ENCODE data around the gene PTPRG.

Gene PTPRG

DNA sequence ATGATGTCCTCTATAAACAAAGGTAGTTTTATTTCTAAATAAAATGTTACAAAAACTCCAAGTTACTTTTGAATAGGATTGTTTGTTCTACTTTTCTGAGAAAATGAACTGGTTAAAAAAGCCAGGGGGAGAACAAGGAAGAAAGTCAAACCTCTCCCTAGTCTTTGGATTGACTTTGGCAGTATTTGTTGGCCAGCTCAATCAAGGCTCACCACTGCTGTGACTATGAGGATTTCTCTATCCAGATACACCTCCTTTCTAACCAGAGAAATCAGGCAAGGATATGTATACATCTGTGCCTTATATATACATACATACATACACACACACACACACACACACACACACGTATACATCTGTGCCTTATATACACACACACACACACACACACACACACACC is 704.2 kb downstream of the PTPRG start:
- no peak for ATAC-seq (replicated peaks)
- H3K9me3 Mint-ChIP-seq = peaks cover 0 to 3% of the 10 kb centered on the region in 2 donors

DNA sequence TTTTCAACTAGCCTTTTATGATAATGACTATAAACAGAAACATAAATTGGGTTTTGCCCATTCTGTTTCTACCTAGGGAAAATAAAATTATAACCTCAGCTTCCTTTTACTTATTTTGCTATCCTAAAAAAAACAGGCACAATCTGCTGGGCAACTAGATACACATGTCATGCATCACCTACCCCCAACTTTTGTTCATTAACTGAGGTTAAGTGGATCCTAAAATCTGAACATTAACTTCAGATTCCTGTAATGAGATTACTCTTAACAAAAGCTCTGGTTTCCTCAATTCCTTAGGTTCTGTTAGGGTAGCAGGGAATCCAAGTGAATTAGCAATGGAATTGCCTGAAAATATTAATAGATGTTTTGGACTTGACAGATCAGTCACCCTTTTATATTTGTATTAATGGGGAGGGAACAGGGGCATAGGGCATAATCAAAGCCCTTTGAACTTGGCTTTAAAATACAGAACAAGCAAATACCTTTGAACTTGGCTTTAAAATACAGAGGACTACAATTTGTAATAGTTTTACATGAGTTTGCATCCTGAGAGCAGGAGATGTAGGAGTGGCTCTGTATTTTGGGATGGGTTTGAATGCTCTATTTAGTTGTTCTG is 705.4 kb downstream of the PTPRG start:
- no peaks in the 10 kb centered on the region for H3K36me3 Mint-ChIP-seq (ENCODE audit: insufficient read depth)
- DNase-seq (no peak), ATAC-seq (replicated peaks) (no peak)
- H3K27me3 Mint-ChIP-seq = no peaks in the 10 kb centered on the region
- peaks cover 0 to 3% of the 10 kb centered on the region in 2 donors for H3K9me3 Mint-ChIP-seq
- no peak overlapping the region for H3K27ac Mint-ChIP-seq
- no peak overlapping the region for H3K4me3 Mint-ChIP-seq
- no peaks in the 10 kb centered on the region for H3K4me1 Mint-ChIP-seq (ENCODE audit: low read depth in 2 of 2)

More for the DNA sequence above, 704.2 kb downstream of the PTPRG start:
- Mint-ChIP-seq H3K4me3 (no peak overlapping the region), H3K36me3 (ENCODE audit: insufficient read depth) (no peaks in the 10 kb centered on the region), H3K27me3 (no peaks in the 10 kb centered on the region), H3K4me1 (ENCODE audit: low read depth in 2 of 2) (no peaks in the 10 kb centered on the region), H3K27ac (no peak overlapping the region)
- no peak for DNase-seq

DNA sequence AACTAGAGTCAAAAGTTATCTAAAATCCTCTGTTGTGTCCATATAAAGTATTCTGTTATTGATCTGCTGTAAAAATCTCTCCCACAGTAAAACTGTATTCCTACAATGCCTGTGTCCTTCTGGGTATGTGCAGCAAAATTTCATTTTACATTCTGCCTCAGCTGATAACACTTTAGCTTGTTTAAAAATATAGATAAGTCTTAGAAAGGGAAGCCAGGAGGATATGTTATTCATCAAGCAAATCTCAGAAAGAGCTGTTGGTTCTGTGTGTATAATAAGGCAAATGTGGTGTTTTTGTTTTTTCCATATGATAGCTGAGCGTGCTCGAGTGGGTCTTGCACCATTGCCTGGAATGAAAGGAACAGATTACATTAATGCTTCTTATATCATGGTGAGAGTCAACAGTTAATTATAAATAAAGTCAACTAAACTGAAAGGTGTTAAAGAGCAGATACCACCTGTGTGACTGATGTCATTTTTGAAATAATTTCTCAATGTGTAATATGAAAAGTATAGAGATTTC is 715.3 kb downstream of the PTPRG start:
- no peak for ATAC-seq (replicated peaks)
- Mint-ChIP-seq H3K27ac (no peak overlapping the region), H3K36me3 (ENCODE audit: insufficient read depth) (no peaks in the 10 kb centered on the region), H3K9me3 (no peaks in the 10 kb centered on the region), H3K27me3 (no peaks in the 10 kb centered on the region), H3K4me3 (no peak overlapping the region), H3K4me1 (ENCODE audit: low read depth in 2 of 2) (no peaks in the 10 kb centered on the region)
- no peak for DNase-seq

DNA sequence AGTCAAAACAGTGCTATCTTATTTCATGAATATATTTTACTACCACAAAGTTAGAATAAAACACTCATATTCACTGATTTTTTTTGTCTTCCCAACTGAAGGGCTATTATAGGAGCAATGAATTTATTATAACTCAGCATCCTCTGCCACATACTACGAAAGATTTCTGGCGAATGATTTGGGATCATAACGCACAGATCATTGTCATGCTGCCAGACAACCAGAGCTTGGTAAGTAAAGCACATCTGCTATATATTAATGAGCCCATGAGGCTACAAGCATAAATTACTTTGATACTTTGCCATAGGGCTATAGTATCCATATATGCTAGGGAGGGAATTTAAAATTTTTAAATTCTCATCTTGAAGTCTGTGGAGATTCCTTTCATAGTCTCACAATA is 716.1 kb downstream of the PTPRG start:
- Mint-ChIP-seq H3K36me3 (ENCODE audit: insufficient read depth) (no peaks in the 10 kb centered on the region), H3K27me3 (no peaks in the 10 kb centered on the region), H3K27ac (no peak overlapping the region), H3K4me1 (ENCODE audit: low read depth in 2 of 2) (no peaks in the 10 kb centered on the region), H3K9me3 (no peaks in the 10 kb centered on the region), H3K4me3 (no peak overlapping the region)
- no peak for DNase-seq
- ATAC-seq (replicated peaks) = no peak

DNA sequence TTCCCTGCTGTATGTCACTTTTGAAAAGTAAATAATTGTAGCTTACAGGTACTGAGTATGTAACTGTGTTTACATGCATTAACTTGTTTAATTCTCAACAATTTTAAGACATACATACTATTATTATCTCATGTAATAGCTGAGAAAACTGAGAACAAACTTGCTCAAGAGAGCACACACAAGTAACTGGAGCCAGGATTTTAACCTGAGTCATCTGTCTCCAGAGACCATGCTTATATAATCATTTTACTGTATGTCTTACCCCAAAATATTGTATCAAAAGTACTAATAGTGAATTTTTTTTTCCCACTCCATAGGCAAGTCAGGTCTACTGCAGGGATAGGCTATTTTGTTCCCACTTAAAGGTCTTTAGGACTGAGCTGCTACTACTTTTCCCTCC is 716.6 kb downstream of the PTPRG start:
- no peak overlapping the region for H3K4me3 Mint-ChIP-seq
- no peaks in the 10 kb centered on the region for H3K4me1 Mint-ChIP-seq (ENCODE audit: low read depth in 2 of 2)
- DNase-seq (no peak), ATAC-seq (replicated peaks) (no peak)
- no peaks in the 10 kb centered on the region for H3K9me3 Mint-ChIP-seq
- no peak overlapping the region for H3K27ac Mint-ChIP-seq
- H3K36me3 Mint-ChIP-seq (ENCODE audit: insufficient read depth) = no peaks in the 10 kb centered on the region
- H3K27me3 Mint-ChIP-seq = no peaks in the 10 kb centered on the region

DNA sequence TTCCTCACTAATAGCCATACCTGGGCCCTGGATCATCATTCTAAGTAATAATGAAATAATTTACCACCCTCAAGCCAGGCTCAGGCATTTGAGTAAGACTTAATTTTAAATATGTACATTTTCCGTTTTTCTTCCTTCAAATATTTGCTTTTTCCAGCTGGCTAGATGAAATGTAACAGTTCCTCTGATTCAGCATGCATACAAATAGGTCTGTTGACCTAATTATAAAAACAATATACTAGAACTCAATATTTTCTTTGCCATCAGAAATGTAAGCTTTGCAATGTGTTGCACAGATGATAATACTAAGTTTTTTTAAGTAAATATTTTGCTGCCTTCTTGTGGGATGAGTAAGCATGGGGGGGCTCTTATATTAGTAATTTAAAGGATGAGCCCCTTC is 720.4 kb downstream of the PTPRG start:
- Mint-ChIP-seq H3K27ac (no peak overlapping the region), H3K4me1 (ENCODE audit: low read depth in 2 of 2) (no peaks in the 10 kb centered on the region), H3K27me3 (no peaks in the 10 kb centered on the region), H3K9me3 (peaks cover 0 to 2% of the 10 kb centered on the region in 2 donors), H3K36me3 (ENCODE audit: insufficient read depth) (no peaks in the 10 kb centered on the region), H3K4me3 (no peak overlapping the region)
- ATAC-seq (replicated peaks) (no peak), DNase-seq (no peak)

DNA sequence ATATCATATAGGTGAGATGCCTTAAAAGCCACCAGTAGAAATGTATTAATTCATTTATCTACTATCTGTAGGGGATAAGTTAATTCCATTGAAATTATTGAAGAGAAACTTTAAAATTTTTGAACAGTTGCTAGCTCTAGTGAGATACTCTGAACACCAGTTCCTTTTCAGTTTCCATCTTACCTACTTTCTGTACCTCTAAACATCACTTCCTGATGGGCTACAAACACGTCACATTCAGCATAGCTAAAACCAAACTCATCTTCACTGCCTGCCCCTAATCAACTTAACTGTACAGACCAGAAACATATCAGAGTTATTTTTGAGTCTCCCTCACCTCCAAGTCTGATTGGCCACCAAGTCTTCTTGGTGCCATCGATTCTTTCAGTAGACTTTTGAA is 723.1 kb downstream of the PTPRG start:
- H3K27me3 Mint-ChIP-seq = no peaks in the 10 kb centered on the region
- ATAC-seq (replicated peaks) = no peak
- H3K27ac Mint-ChIP-seq = no peak overlapping the region
- no peak for DNase-seq
- peaks cover 0 to 2% of the 10 kb centered on the region in 2 donors for H3K9me3 Mint-ChIP-seq
- no peak overlapping the region for H3K4me3 Mint-ChIP-seq
- no peaks in the 10 kb centered on the region for H3K4me1 Mint-ChIP-seq (ENCODE audit: low read depth in 2 of 2)
- H3K36me3 Mint-ChIP-seq (ENCODE audit: insufficient read depth) = no peaks in the 10 kb centered on the region

DNA sequence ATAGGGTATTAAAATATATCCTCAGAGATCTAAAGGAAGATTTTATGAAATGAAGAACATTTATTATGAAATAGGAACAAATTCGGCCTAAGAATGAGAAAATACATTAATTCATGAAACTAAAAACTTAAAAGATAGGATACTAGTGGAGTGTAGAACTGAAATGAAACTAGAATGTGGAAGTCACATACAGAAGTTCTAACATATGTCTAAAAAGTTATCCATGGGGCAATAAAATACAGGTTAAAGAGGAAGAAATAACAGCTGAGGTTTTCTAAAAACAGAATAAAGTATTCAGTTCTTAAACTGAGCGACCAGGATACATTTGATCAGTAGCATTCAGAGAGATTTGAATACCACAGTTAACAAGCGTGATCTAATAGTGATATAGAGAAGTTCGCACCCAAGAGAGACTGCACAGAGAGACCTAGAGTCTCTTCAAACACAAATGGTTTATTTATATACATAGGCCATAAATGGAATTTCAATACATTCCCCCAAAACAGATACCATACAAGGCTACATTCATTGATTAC is 726.1 kb downstream of the PTPRG start:
- no peak for ATAC-seq (replicated peaks)
- H3K4me3 Mint-ChIP-seq = no peak overlapping the region

DNA sequence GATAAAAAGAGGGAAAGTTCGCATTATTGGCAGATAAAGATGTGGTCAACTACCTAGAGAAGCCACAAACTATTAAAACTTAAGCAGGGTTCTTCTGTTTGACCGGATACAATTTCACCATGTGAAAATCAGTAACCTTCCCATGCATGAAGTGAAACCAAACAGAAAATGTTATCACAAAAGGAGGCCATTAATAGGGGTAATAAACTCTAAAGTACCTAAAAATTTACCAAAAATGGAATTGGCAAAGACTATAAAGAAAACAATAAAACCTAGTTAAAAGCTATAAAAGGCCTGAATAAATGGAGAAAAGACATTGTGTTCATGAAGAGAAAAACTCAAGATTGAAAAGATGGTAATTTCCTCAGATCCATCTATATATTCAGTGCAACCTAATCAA is 728.6 kb downstream of the PTPRG start:
- H3K9me3 Mint-ChIP-seq = peaks cover 0 to 2% of the 10 kb centered on the region in 2 donors
- ATAC-seq (replicated peaks) (no peak), DNase-seq (no peak)
- H3K27me3 Mint-ChIP-seq = no peaks in the 10 kb centered on the region
- no peaks in the 10 kb centered on the region for H3K4me1 Mint-ChIP-seq (ENCODE audit: low read depth in 2 of 2)
- H3K36me3 Mint-ChIP-seq (ENCODE audit: insufficient read depth) = no peaks in the 10 kb centered on the region
- H3K27ac Mint-ChIP-seq = no peak overlapping the region
- no peak overlapping the region for H3K4me3 Mint-ChIP-seq

More for the DNA sequence above, 726.1 kb downstream of the PTPRG start:
- Mint-ChIP-seq H3K36me3 (ENCODE audit: insufficient read depth) (no peaks in the 10 kb centered on the region), H3K9me3 (peaks cover 0 to 4% of the 10 kb centered on the region in 2 donors), H3K27me3 (no peaks in the 10 kb centered on the region), H3K4me1 (ENCODE audit: low read depth in 2 of 2) (no peaks in the 10 kb centered on the region), H3K27ac (no peak overlapping the region)
- no peak for DNase-seq

DNA sequence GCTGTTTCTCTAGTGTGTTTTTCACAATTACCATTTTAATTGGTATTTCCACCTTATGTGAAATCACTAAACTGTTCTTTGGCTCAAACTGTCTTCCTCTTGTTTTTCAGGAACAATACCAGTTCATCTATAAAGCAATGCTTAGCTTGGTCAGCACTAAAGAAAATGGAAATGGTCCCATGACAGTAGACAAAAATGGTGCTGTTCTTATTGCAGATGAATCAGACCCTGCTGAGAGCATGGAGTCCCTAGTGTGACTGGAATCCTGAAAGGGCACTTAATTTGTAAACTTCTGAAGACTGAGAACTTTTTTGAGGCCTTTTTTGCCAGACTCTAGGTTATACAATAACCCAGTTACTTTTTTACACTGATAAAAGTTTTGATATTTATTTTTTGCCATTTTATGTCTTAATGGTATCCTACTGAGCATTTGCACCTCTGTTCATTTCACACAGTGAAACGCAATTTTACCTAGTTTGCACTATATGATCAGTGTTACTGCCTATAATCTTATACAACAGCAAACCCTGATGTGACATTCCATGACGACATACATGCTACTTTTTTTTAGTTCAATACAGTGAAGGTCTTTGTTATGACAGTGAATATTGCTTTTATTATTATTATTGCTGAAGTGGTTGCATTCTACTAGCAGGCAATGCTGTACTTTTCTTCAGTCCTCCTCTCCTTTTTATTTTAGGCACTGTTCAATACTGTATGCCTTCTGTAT is 731.8 kb downstream of the PTPRG start:
- DNase-seq (no peak), ATAC-seq (replicated peaks) (no peak)
- Mint-ChIP-seq H3K27ac (no peak overlapping the region), H3K9me3 (peaks cover 0 to 2% of the 10 kb centered on the region in 2 donors), H3K36me3 (ENCODE audit: insufficient read depth) (no peaks in the 10 kb centered on the region), H3K27me3 (no peaks in the 10 kb centered on the region), H3K4me1 (ENCODE audit: low read depth in 2 of 2) (no peaks in the 10 kb centered on the region), H3K4me3 (no peak overlapping the region)

DNA sequence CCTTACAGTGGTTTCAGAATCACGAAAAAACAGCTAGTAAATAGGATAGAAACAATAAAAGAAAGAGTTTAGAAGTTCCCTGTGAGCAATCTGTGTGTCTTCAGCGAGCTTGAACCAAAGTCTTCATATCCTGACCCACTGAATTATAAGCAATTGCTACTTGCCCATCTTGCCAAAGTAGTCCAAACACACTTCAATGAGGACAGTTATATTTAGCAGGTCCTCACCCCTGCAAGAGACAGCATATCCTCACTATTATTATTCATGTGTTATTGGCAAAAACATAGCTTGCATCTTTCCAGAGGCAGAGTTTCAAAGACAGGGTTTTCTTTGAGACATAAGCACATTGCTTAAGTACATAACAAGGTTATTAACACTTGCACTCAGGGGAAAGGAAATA is 734.2 kb downstream of the PTPRG start:
- no peak for DNase-seq
- no peak overlapping the region for H3K4me3 Mint-ChIP-seq
- no peak for ATAC-seq (replicated peaks)
- no peaks in the 10 kb centered on the region for H3K4me1 Mint-ChIP-seq (ENCODE audit: low read depth in 2 of 2)
- H3K27ac Mint-ChIP-seq = no peak overlapping the region
- H3K27me3 Mint-ChIP-seq = no peaks in the 10 kb centered on the region
- H3K36me3 Mint-ChIP-seq (ENCODE audit: insufficient read depth) = no peaks in the 10 kb centered on the region
- peaks cover 0 to 2% of the 10 kb centered on the region in 2 donors for H3K9me3 Mint-ChIP-seq

DNA sequence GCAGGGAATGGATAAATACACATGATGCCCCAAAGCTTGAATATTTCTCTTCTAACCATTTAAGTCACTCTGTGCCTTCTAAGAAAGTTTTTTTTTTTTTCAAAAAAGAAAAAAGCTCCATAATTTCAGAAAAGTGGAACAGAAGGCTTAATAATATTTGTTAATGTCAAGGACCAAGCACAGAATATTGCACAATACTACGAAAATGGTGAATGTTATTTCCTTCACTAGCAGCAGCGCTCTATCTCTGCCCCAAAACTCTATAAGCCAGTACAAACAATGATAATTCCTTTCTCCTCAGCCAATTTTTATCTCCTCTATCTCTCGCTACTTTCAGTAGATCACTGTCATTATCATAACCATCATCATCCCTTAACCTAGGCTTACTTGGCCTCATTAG is 739.2 kb downstream of the PTPRG start:
- peaks cover 3 to 8% of the 10 kb centered on the region in 2 donors for H3K9me3 Mint-ChIP-seq
- H3K4me3 Mint-ChIP-seq = no peak overlapping the region
- no peak for ATAC-seq (replicated peaks)
- H3K36me3 Mint-ChIP-seq (ENCODE audit: insufficient read depth) = no peaks in the 10 kb centered on the region
- DNase-seq = no peak
- H3K27me3 Mint-ChIP-seq = no peaks in the 10 kb centered on the region
- no peak overlapping the region for H3K27ac Mint-ChIP-seq
- H3K4me1 Mint-ChIP-seq (ENCODE audit: low read depth in 2 of 2) = no peaks in the 10 kb centered on the region

DNA sequence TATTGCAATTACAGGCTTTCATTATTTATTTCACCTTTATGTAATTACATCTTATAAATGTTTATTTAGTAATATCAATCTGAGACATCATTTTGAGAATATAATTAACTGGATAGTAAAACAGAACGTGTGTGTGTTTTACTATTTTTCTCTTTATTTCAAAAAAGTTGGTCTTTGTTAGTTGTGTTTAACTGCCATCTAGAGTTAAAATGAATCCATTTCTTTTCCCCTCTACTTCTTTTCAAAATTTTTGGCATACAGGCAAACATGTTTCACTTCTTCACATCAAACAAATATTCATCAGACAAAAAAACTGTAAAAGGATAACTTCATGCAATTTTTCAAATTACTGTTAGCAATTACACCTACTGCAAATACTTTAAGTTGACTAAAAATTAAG is 750.8 kb downstream of the PTPRG start:
- Mint-ChIP-seq H3K36me3 (ENCODE audit: insufficient read depth) (no peaks in the 10 kb centered on the region), H3K27me3 (no peaks in the 10 kb centered on the region), H3K9me3 (no peaks in the 10 kb centered on the region), H3K4me1 (ENCODE audit: low read depth in 2 of 2) (no peaks in the 10 kb centered on the region), H3K4me3 (no peak overlapping the region), H3K27ac (no peak overlapping the region)
- DNase-seq = no peak
- no peak for ATAC-seq (replicated peaks)

DNA sequence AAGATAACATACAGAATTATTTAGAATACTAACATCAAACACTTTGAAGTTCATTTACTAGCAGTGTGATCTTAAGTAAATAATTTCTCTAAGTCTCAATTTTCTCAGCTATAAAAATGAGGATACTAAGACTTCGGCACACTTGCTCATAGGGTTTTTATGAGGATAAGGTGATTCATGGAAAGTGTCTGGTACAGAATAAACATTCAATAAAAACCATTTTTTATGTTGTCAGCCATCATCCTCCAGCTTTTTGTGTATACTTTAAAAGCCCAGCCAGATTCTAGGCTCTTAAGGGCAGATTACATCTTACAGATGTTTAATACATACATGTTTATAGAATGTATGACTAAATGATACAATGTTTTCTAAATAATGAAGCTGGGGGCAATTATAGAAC is 755.2 kb downstream of the PTPRG start:
- H3K36me3 Mint-ChIP-seq (ENCODE audit: insufficient read depth) = peaks cover 2% of the 10 kb centered on the region
- H3K4me3 Mint-ChIP-seq = no peak overlapping the region
- H3K4me1 Mint-ChIP-seq (ENCODE audit: low read depth in 2 of 2) = peaks cover 3 to 7% of the 10 kb centered on the region in 2 donors
- DNase-seq (no peak), ATAC-seq (replicated peaks) (no peak)
- peaks cover 0 to 13% of the 10 kb centered on the region in 2 donors for H3K27me3 Mint-ChIP-seq
- H3K27ac Mint-ChIP-seq = no peak overlapping the region
- H3K9me3 Mint-ChIP-seq = peaks cover 2 to 12% of the 10 kb centered on the region in 2 donors

Data from effector memory CD8-positive, alpha-beta T cell (primary cell).